ENCODE measurements around the gene NUP160.
A peak's percentile ranks its signal among the peaks of the same experiment; 100 is the strongest.

GRCh38 chr11:47768101-47768612 is 80.0 kb downstream of the NUP160 start:
- peak; percentile 26; the same call in 1 of the 2 replicates for TF ChIP-seq CTCF (conservative IDR thresholded peaks at IDR 0.05; ENCODE audit: low read depth, low read length)
- TF ChIP-seq EZH2 (IDR thresholded peaks at IDR 0.05; ENCODE audit: borderline replicate concordance, low read depth, low read length, poor library complexity, severe bottlenecking): no peak
